Central memory CD4-positive, alpha-beta T cell (primary cell): ENCODE measurements around the gene GTPBP3.
A peak's percentile ranks its signal among the peaks of the same experiment; 100 is the strongest.

Experiments
- DNase-seq: peaks from one replicate; pipeline ENCODE4 v3.0.0; 2022

Gene GTPBP3

DNA sequence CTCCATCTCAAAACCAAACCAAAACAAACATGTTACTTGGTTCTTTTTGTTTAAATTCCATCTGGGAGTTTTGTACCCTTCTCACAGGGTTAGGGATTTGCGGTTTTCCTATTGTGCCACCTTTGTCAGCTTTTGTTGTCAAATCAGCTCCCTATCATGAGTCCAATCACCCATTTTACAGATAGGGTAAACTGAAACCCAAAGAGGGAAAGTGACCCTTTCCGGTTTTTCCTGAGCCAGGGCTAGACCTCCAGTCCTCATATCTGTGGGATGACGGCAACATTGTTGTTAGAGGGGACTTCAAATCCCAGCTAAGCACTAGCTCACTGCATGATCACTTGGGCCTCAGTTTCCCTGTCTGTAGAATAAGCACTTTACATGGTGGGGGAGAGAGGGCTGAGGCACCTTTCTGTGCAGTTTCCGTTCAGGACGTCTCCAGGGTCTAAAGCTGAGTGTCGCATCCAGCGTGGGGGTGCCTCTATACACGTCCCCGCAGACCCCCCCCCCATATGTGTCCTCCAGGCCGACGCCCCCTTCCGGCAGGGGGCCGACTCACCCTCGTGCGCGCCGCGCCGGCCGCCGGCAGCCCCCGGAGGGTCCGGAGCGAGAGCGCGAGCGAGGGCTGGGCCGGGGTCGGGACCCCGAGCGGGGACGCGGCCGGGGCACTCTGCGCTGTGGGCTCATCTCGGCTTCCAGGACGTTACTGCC, 52.8 kb downstream of the GTPBP3 start:
- DNase-seq = no peak

DNA sequence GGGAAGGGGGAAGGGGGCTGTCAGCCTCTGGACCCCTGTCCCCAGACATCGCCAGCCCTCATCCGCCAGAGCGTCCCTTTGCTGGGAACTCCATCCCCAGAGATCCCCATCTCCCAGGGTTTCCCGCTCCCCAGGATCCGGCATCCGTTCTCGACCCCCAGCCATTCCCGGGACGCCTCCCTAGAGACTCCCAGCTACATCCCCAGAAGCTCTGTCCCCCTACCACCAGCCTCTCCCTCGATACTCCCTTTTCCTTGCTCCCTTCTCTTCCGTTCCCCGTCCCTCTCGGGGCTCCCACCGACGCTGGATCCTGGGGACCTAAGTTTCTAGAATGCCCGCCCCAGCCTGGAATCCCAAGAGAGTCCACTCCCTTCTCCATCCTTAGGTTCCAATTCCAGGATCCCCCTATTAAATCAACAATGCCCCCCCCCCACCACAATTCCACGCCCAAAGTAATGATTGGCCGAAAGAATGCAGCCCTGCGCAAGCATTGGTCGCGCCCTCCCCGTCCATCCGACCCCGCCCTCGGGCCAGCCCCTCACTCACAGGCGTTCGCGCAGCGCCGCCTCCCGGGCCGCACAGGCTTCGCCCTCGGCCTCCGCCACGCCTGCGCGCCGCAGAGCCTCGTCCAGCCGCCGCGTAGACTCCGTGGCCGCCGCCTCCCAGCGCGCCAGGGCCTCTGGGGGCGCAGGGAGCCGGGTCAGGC, 53.5 kb downstream of the GTPBP3 start:
- DNase-seq = peak; percentile 79

DNA sequence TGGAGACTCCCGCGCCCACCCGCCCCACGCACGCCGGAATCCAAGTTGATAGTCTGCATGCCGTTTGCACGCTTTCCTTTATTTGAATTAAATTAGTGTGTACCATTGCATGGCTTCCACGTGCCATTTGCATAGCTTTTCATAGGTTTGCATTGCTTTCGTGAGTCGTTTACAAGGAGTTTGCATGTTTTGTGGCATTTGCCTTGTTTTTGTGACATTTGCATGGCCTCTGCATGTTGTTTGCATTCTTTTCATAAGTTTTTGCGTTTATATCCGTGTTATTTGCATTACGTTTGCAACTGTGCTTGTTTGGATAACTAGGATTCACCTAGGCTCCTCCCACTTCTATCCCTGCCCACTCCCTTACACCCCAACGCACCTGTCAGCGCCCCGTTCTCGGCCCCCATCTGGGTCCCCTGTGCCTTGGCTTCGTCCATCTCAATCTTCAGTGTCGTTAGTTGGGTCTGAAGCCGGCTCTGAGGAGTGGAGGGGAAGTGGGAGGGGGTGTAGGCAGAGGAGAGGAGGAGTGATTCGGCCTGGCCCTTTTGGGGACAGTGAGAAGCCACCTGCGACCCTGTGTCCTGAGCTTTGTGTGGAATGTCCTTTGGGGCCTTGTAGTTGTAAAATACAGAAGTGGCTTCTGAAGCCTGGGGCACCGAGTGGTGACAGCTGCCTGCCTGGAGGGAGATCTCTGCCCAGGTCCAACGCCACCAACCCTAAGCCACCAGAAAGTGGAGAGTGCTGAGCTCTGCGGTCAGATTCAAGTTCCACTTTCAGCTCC, 54.2 kb downstream of the GTPBP3 start:
- DNase-seq = no peak
